Posterior cingulate gyrus (tissue), 11 donors: ENCODE results near the gene DSCAML1.
"Not testable (repeated sequence)": the region's sequence is repeated elsewhere in the genome, so short reads cannot be mapped to it uniquely, and the experiment has no call there.

Source experiments
- DNase-seq, 10 donors: peaks; one replicate each; pipeline versions ENCODE4 v3.0.0 to v3.0.0-alpha.2; 2020 to 2021; ENCODE audit warnings: mixed read lengths in 3 of 10
- intact Hi-C: fragments of 100-400 bp; cut with DNase I; formaldehyde crosslinking; loops from one replicate; pipeline ENCODE4 v1.15.1; 2023

DSCAML1 gene

GRCh38 chr11:117420143-117420485 lies 376.9 kb downstream of the DSCAML1 start:
- intact Hi-C loops = loop anchor here (10.0 kb wide), 1 partner anchor 525 kb away; no protein-coding TSS in a partner anchor
- DNase-seq = peak in 2 of 10 donors; percentile 5 to 63

DNA sequence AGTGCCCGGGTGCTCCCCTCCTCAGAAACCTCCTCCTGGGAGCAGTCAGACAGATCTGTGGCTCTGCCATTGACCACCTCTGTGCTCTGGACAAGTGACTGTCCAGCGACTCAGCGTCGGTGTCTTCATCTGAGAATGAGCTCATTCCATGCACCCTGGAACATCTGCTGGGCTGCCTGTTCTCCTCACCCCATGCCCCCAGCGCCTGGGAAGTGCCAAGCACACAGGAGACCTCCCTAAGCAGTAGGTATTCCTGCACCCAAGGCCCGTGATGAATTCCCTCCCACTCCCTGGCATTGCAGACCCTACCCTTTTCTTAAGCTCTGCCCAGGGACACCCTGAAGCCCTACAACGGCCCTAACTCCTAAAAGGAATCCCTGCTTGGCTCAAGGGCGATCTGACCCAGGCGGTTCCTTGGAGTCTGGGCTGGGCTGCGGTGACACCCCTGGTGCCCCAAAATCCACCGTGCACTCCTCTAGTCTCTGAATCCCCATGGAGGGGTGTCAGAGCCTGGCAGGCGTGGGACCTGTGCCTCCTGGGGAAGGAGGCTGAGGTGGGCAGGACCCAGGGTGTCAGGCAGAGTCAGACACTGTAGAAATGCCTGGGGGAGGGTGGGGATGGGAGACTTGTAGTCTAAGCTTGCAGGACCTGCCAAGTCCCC lies 377.4 kb downstream of the DSCAML1 start:
- peak in 3 of 10 donors; percentile 2 to 50 (median 42) for DNase-seq
- intact Hi-C loops = loop anchor here (10.0 kb wide), 1 partner anchor 525 kb away; no protein-coding TSS in a partner anchor

GRCh38 chr11:117418737-117419481 lies 378.1 kb downstream of the DSCAML1 start:
- peak in 1 of 10 donors; percentile 56 for DNase-seq
- intact Hi-C loops = no loop called here

DNA sequence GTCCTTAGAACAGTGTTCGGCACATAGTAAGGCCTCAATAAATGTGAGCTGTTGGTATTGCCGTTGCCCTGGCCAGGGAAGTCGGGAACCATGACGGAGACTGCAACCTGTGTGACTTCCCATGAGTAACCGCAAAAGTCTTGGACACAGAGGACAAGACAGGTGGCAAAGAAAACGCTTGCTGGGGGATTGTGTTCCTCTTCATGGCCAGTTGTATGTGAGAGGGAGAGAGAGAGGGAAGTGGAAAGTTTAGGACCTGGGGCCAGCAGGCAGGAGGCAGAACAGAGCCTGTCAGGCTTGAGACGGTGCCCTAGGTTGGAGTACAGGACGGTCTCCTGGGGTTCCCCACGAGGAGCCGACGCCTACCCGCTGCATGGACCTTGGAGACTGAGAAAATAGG lies 379.2 kb downstream of the DSCAML1 start:
- peak in 2 of 10 donors; percentile 3 to 39 for DNase-seq
- intact Hi-C loops = no loop called here

- intact Hi-C loops = no loop called here
- DNase-seq = peak in 1 of 10 donors; percentile 25
Measured at GRCh38 chr11:117417342-117417741, 379.7 kb downstream of the DSCAML1 start.

DNA sequence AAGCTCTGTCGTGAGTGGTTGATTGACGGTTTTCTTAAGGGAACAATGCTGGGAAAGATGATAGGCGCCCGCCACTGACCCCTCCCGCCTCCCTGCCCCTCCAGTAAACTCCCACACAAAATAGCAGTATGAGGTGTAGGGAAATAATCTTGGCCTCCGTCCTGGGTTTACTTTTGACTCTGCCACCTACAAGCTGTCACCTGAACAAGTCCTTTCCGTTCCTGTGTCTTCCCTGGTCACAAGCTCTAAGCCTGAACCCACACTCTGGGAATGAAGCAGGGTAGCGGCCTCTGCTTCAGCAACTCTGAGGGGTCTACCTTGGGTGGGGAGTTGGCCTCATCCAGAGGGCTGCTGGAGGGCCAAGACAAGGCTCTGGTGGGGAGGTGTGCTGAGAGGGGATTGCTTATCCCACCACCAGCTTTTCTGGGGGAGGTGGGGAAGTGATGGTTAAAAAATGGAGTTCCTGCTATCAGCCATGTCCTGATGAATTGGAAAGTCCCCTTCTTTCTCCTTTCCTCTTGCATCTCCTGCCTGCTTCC lies 381.6 kb downstream of the DSCAML1 start:
- intact Hi-C loops = no loop called here
- DNase-seq = no peak

GRCh38 chr11:117414724-117415123 lies 382.3 kb downstream of the DSCAML1 start:
- DNase-seq = peak in 1 of 10 donors; percentile 53

GRCh38 chr11:117413616-117414015 lies 383.4 kb downstream of the DSCAML1 start:
- intact Hi-C loops = no loop called here
- no peak for DNase-seq

More at GRCh38 chr11:117414724-117415123, 382.3 kb downstream of the DSCAML1 start:
- intact Hi-C loops = no loop called here

- intact Hi-C loops = no loop called here
- DNase-seq = no peak
Measured at GRCh38 chr11:117412653-117413275, 384.3 kb downstream of the DSCAML1 start.

- peak in 1 of 10 donors; percentile 72 for DNase-seq
- intact Hi-C loops = no loop called here
Measured at GRCh38 chr11:117412176-117412575, 384.8 kb downstream of the DSCAML1 start.

GRCh38 chr11:117411736-117412135 lies 385.3 kb downstream of the DSCAML1 start:
- DNase-seq = peak in 1 of 10 donors; percentile 53
- intact Hi-C loops = no loop called here

GRCh38 chr11:117410861-117411710 lies 385.9 kb downstream of the DSCAML1 start:
- peak in 1 of 10 donors; percentile 74 for DNase-seq

GRCh38 chr11:117410238-117410637 lies 386.8 kb downstream of the DSCAML1 start:
- DNase-seq = no peak
- intact Hi-C loops = no loop called here

More at GRCh38 chr11:117410861-117411710, 385.9 kb downstream of the DSCAML1 start:
- intact Hi-C loops = no loop called here

DNA sequence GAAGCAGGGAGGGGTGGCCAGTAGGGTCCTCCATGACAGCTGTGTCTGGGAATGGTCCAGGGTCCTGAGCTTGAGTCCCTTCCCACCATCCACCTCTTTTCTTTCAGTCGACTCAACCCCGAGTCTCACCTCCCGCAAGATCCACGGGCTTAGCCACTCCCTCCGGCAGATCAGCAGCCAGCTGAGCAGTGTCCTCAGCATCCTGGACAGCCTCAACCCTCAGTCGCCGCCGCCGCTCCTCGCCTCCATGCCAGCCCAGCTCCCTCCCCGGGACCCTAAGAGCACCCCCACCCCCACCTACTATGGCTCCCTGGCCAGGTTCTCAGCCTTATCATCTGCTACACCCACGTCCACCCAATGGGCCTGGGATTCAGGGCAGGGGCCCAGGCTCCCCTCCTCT lies 387.5 kb downstream of the DSCAML1 start:
- no peak for DNase-seq
- intact Hi-C loops = no loop called here

DNA sequence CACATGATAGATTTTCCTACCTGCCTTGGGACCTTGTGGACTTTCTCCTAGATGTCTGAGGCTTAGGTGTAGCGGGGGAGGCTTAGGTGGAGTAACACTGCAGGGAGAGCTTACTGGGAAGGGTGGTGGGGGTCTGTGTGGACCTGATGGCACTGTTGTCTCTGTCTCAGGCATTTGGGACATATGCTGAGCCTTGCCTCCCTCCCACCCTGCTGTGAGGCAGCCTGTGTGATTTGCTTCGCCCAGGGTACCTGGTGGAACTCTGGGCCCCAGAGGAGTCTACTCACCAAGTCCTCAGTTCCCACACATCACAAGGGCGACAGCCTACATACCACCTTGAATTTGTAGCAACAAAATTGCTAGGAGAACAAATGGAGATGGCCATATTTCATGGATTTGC lies 388.7 kb downstream of the DSCAML1 start:
- no peak for DNase-seq
- intact Hi-C loops = no loop called here

DNA sequence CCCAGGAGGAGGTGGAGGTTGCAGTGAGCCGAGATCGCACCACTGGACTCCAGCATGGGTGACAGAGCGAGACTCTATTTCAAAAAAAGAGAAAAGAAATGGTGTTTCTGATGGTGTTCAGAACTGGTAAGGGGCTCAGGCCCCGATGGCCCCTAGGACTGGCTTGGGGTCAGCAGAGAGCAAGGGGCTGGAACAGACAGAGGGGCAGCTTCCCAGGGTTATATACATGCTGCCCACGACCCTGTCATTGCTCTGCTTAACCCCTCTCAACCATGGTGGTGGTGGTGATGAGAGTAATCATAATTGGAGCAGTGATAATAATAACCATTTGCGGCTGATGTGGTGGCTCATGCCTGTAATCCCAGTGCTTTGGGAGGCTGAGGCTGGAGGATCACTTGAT lies 390.0 kb downstream of the DSCAML1 start:
- DNase-seq = no peak
- intact Hi-C loops = no loop called here

DNA sequence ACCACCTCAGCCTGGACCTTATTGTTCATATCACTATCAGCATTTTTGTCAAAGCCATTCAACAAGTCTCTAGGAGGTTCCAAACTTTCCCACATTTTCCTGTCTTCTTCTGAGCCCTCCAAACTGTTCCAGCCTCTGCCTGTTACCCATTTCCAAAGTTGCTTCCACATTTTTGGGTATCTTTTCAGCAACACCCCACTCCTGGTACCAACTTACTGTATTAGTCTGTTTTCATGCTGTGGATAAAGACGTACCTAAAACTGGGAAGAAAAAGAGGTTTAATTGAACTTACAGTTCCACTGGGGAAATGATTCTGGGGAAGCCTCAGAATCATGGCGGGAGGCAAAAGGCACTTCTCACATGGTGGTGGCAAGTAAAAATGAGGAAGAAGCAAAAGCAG lies 391.1 kb downstream of the DSCAML1 start:
- DNase-seq, intact Hi-C loops: not testable (repeated sequence)

- intact Hi-C loops, DNase-seq: not testable (repeated sequence)
Measured at GRCh38 chr11:117399100-117399840, 397.7 kb downstream of the DSCAML1 start.

DNA sequence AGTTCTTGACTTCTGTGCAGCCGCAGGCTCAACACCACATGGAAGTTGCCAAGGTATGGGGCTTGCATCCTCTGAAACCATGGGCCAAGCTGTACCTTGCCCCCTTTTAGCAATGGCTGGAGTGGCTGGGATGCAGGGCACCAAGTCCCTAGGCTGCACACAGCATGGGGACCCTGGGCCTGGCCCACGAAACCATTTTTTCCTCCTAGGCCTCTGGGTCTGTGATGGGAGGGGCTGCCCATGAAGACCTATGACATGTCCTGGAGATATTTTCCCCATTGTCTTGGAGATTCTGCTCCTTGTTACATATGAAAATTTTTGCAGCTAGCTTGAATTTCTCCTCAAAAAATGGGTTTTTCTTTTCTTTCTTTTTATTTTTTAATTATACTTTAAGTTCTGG lies 398.4 kb downstream of the DSCAML1 start:
- intact Hi-C loops, DNase-seq: not testable (repeated sequence)
